Breast epithelium (tissue), 4 donors: ENCODE measurements around the gene SERPINA1. TPM values are rescaled to one million over a fixed set of nuclear protein-coding genes. Genes with fewer than 3 reads are reported as not detected.

Experiments used
- DNase-seq, 2 donors: peaks; one replicate each; pipeline ENCODE4 v3.0.0-alpha.2; 2019; ENCODE audit warnings: low spot score in 2 of 2
- H3K27ac ChIP-seq, 2 donors: fragments of 200-600 bp; sonication (generic) in 1 of 2; one replicate each; pipeline ENCODE4 v1.5.1; 2016 to 2019; ENCODE audit warnings: mild to moderate bottlenecking in 1 of 2
- H3K27me3 ChIP-seq, 2 donors: fragments of 200-600 bp; sonication (generic) in 1 of 2; one replicate each; pipeline versions ENCODE4 v1.5.1 to v1.6.0; 2017 to 2019; ENCODE audit warnings: control low read depth in 1 of 2, mild to moderate bottlenecking in 1 of 2
- H3K36me3 ChIP-seq: fragments of 200-600 bp; one replicate; pipeline ENCODE4 v1.5.1; 2019
- H3K4me1 ChIP-seq, 2 donors: fragments of 200-600 bp; sonication (generic); one replicate each; pipeline ENCODE4 v1.5.1; 2016 to 2019; ENCODE audit warnings: control low read depth in 1 of 2
- H3K4me3 ChIP-seq, 3 donors: fragments of 200-600 bp; sonication (generic); 1 replicate in 2 of 3; 2 replicates in 1 of 3; pipeline ENCODE4 v1.5.1; 2016 to 2019; ENCODE audit warnings: mild to moderate bottlenecking in 3 of 3, moderate library complexity in 2 of 3
- H3K9me3 ChIP-seq, 2 donors: fragments of 200-600 bp; sonication (generic) in 1 of 2; one replicate each; pipeline ENCODE4 v1.5.1; 2016 to 2019; ENCODE audit warnings: control low read depth in 1 of 2
- POLR2A ChIP-seq: fragments of 450-650 bp; IDR thresholded peaks from one replicate; pipeline ENCODE4 v1.6.1; 2016; ENCODE audit warnings: antibody characterized with exemption, mild to moderate bottlenecking, moderate library complexity
- POLR2AphosphoS5 ChIP-seq, 3 donors: sonication (generic); formaldehyde crosslinking; IDR thresholded peaks; one replicate each; pipeline ENCODE4 v1.6.1; 2017; ENCODE audit warnings: antibody characterized with exemption in 3 of 3
- intact Hi-C: fragments of 100-400 bp; cut with DNase I; formaldehyde crosslinking; loops from one replicate; pipeline ENCODE4 v1.15.1; 2023; ENCODE audit warnings: low total_unique reads
- total RNA-seq, 3 donors: library from RNA; depleted of rRNA; stranded (reverse); fragments of >200 nt; gene quantifications; one replicate each; pipeline ENCODE4 v1.1.0, GENCODE V29; 2016
- TF ChIP-seq, protein P1 (sequence below), 3 donors: fragments of 450-650 bp; IDR thresholded peaks; one replicate each; pipeline ENCODE4 v1.5.1; 2016 to 2017; ENCODE audit warnings: antibody characterized with exemption in 3 of 3, mild to moderate bottlenecking in 3 of 3, moderate library complexity in 3 of 3

The SERPINA1 gene
- total RNA-seq, 3 donors from 2014 or later: 7.5 to 200 (median 42.6) TPM

DNA sequence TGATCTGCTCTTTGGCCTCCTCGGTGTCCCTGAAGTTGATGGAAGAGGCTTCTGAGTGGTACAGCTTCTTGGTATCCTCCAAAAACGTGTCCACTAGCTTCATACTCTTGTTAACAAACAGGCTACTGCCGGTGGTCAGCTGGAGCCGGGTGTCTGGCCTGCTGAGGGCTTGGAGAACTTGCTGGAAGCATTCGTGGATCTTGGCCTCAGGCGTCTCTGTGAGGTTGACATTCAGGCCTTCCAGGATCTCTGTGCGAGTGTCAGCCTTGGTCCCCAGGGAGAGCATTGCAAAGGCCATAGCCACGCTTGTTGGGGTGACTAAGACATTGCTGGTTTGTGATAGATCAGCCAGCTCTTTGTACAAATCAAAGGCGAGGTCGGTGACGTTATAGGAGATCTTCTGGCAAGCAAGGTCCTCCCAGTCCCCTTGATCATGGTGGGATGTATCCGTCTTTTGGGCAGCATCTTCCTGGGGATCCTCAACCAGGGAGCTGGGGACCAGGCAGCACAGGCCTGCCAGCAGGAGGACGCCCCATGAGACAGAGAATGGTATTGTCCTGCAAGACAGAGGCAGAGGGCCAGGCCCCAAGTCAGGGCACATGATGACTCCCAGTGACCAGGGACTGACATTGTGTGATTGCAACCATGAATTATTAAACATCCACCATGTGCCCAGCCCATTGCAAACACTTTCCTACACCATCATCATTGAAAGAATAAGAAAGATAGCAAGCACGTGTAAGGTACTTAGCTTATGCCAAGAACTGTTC is 22.1 kb downstream of the SERPINA1 start, which contains the start of gene SERPINA2:
Gene SERPINA2, minus strand, starts transcription at position 553 of the 770 bp plus-strand sequence.
- H3K36me3 ChIP-seq: no peaks in the 10 kb centered on the region
- H3K27me3 ChIP-seq: no peaks in the 10 kb centered on the region
- TF ChIP-seq POLR2A (no peak), POLR2AphosphoS5 (IDR thresholded peaks at IDR 0.05) (no peak)
- TF ChIP-seq, protein P1, sequence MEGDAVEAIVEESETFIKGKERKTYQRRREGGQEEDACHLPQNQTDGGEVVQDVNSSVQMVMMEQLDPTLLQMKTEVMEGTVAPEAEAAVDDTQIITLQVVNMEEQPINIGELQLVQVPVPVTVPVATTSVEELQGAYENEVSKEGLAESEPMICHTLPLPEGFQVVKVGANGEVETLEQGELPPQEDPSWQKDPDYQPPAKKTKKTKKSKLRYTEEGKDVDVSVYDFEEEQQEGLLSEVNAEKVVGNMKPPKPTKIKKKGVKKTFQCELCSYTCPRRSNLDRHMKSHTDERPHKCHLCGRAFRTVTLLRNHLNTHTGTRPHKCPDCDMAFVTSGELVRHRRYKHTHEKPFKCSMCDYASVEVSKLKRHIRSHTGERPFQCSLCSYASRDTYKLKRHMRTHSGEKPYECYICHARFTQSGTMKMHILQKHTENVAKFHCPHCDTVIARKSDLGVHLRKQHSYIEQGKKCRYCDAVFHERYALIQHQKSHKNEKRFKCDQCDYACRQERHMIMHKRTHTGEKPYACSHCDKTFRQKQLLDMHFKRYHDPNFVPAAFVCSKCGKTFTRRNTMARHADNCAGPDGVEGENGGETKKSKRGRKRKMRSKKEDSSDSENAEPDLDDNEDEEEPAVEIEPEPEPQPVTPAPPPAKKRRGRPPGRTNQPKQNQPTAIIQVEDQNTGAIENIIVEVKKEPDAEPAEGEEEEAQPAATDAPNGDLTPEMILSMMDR (IDR thresholded peaks at IDR 0.05): no peak
- intact Hi-C loops: no loop called here
- no peak within 1 kb of the TSS for H3K27ac ChIP-seq
- DNase-seq: no peak
- H3K4me1 ChIP-seq: no peaks in the 10 kb centered on the region
- H3K4me3 ChIP-seq: no peak within 1 kb of the TSS
- H3K9me3 ChIP-seq: no peaks in the 10 kb centered on the region

DNA sequence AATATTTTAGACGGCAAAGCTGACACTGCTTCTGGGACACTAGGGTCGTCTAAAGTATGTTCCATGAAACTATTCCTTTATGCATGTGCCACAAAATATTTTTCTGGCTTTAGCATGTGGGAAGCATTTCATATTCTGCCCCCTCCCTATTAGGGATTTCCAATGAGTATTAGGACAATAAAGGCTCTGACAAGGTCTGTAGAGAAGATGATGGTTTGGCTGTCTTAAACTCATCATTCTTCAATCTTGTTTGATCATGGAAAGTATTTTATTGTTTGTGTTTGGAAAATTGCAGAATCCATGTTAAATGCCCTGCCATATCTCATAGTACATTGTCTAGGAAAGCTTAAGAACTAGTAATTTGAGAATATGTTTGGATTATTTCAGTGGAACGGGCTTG is 22.8 kb downstream of the SERPINA1 start:
- Histone ChIP-seq H3K27ac (no peak overlapping the region), H3K4me1 (no peaks in the 10 kb centered on the region), H3K9me3 (no peaks in the 10 kb centered on the region), H3K27me3 (no peaks in the 10 kb centered on the region), H3K4me3 (no peak overlapping the region), H3K36me3 (no peaks in the 10 kb centered on the region)
- no peak for TF ChIP-seq POLR2AphosphoS5 (IDR thresholded peaks at IDR 0.05)
- TF ChIP-seq POLR2A: no peak
- TF ChIP-seq, protein P1 (IDR thresholded peaks at IDR 0.05): no peak
- no peak for DNase-seq
- intact Hi-C loops: no loop called here

DNA sequence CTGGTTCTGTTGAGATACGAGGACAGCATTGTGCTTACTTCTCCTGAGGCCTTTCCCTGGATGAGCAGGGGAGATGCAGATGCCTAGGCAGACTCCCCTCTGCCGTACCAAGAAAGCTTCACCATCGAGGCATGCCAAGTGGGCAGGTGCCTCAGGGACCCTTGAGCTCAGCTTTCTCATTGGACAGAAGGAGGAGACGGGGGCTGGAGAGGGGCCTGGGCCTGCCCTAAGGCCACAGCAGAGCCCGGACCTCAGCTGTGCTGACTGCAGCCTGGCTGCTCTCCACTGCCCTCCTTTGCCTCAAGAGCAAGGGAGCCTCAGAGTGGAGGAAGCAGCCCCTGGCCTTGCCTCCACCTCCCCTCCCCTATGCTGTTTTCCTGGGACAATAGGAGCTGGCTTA is 23.4 kb downstream of the SERPINA1 start:
- no peak for DNase-seq
- no peaks in the 10 kb centered on the region for H3K27me3 ChIP-seq
- TF ChIP-seq, protein P1 (IDR thresholded peaks at IDR 0.05): no peak
- no peak for TF ChIP-seq POLR2A
- no peak for TF ChIP-seq POLR2AphosphoS5 (IDR thresholded peaks at IDR 0.05)
- H3K4me1 ChIP-seq: no peaks in the 10 kb centered on the region
- no peak overlapping the region for H3K4me3 ChIP-seq
- no peaks in the 10 kb centered on the region for H3K9me3 ChIP-seq
- H3K27ac ChIP-seq: no peak overlapping the region
- intact Hi-C loops: no loop called here
- no peaks in the 10 kb centered on the region for H3K36me3 ChIP-seq

DNA sequence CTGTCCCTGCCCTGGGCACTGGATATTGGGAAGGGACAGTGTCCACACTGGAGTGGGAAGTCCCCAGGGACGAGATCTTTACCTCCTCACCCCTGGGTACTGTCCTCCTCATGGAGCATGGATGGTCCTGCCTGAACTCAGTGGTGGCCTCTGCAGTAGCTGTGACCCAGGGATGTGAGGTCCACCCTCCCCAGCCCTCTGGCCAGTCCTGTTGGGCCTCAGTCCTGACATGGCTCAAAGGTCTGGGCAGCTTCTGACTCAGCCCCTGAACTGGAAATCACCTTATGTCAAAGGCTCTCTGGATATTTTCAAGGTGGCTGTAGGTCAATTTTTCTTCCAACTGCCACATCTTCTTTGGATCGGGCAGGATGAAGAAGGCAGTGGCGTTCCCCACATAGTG is 24.4 kb downstream of the SERPINA1 start:
- Histone ChIP-seq H3K36me3 (no peaks in the 10 kb centered on the region), H3K27me3 (no peaks in the 10 kb centered on the region), H3K4me3 (no peak overlapping the region), H3K4me1 (no peaks in the 10 kb centered on the region), H3K9me3 (no peaks in the 10 kb centered on the region), H3K27ac (no peak overlapping the region)
- intact Hi-C loops: no loop called here
- TF ChIP-seq POLR2A (no peak), POLR2AphosphoS5 (IDR thresholded peaks at IDR 0.05) (no peak)
- TF ChIP-seq, protein P1 (IDR thresholded peaks at IDR 0.05): no peak
- DNase-seq: no peak

DNA sequence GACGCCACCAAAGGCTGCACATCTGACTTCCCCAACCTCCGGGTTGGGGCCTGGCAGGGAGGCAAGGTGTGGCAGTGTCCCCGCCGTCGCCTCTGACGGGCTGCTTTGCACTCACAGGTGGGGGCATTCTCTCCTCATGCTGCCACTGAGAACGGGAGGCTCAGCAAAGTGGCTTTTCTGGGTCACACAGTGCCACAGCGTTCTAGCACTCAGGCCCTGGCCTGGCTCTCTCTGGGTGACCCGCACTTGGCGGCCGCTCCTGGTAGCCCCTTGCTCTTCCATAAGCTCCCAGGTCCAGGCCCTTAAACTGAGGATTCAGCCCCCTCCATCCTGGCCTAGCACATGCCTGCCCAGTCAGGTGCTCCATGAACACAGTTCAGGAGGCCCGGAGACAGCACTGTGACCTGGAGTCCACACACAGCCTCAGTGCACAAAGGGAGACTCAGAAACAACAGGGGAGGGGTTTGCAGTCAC is 25.2 kb downstream of the SERPINA1 start:
- intact Hi-C loops: no loop called here
- Histone ChIP-seq H3K27ac (no peak overlapping the region), H3K36me3 (no peaks in the 10 kb centered on the region), H3K9me3 (no peaks in the 10 kb centered on the region), H3K4me3 (no peak overlapping the region), H3K4me1 (no peaks in the 10 kb centered on the region), H3K27me3 (no peaks in the 10 kb centered on the region)
- TF ChIP-seq POLR2AphosphoS5 (IDR thresholded peaks at IDR 0.05) (no peak), POLR2A (no peak)
- TF ChIP-seq, protein P1 (IDR thresholded peaks at IDR 0.05): no peak
- no peak for DNase-seq
